ENCODE data around the gene CXCL9. TPM values are rescaled to one million over a fixed set of nuclear protein-coding genes. Genes with fewer than 3 reads are reported as not detected.
"Not testable (repeated sequence)": the region's sequence is repeated elsewhere in the genome, so short reads cannot be mapped to it uniquely, and the experiment has no call there.

The CXCL9 gene
- total and polyA plus RNA-seq, 10 donors = 3.4 to 25.5 (median 16.3) TPM

DNA sequence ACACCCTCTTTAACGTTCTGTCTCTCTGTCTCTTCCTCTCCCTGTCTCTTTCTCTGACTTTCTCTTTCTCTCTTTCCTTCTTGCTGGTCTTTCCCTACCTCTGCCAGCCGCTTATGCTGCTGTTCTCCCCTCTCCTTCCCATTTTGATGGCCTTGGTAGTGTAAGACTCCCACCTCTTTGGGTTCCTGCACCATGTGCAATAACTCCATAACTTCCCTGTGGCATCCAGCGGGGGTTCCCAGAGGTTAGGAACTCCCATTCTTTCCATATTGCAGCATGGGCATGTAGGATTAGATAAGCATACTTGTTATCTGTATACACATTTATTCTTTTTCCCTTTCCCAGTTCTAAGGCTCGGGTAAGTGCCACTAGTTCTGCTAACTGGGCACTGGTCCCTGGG, 37.4 kb upstream of the CXCL9 start:
- H3K9me3 ChIP-seq; H3K27ac ChIP-seq; H3K36me3 ChIP-seq; H3K4me1 ChIP-seq; H3K27me3 ChIP-seq (replicated peaks in 1 of 7); intact Hi-C loops (cut with DNase I; ENCODE audit: low total_unique reads); H3K4me3 ChIP-seq; DNase-seq: not testable (repeated sequence)
- 77 to 91% (median 83%) methylated on average over 3 to 4 of the region's 4 CpGs for WGBS, 5 donors

DNA sequence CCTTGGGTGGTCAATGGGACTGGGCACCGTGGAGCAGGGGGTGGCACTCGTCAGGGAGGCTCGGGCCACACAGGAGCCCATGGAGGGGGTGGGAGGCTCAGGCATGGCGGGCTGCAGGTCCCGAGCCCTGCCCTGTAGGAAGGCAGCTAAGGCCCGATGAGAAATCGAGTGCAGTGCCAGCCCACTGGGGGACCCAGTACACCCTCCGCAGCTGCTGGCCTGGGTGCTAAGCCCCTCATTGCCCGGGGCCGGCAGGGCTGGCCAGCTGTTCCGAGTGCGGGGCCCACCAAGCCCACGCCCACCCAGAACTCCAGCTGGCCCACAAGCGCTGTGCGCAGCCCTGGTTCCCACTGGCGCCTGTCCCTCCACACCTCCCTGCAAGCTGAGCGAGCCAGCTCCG, 36.0 kb upstream of the CXCL9 start:
- H3K27me3 ChIP-seq (replicated peaks in 1 of 7); H3K9me3 ChIP-seq; intact Hi-C loops (cut with DNase I; ENCODE audit: low total_unique reads); H3K4me1 ChIP-seq; H3K4me3 ChIP-seq; H3K36me3 ChIP-seq; DNase-seq; H3K27ac ChIP-seq: not testable (repeated sequence)
- 96 to 100% (median 98%) methylated on average over 7 to 18 of the region's 18 CpGs; no CpG with 5 or more reads in 1 of the 5 donors for WGBS, 5 donors

DNA sequence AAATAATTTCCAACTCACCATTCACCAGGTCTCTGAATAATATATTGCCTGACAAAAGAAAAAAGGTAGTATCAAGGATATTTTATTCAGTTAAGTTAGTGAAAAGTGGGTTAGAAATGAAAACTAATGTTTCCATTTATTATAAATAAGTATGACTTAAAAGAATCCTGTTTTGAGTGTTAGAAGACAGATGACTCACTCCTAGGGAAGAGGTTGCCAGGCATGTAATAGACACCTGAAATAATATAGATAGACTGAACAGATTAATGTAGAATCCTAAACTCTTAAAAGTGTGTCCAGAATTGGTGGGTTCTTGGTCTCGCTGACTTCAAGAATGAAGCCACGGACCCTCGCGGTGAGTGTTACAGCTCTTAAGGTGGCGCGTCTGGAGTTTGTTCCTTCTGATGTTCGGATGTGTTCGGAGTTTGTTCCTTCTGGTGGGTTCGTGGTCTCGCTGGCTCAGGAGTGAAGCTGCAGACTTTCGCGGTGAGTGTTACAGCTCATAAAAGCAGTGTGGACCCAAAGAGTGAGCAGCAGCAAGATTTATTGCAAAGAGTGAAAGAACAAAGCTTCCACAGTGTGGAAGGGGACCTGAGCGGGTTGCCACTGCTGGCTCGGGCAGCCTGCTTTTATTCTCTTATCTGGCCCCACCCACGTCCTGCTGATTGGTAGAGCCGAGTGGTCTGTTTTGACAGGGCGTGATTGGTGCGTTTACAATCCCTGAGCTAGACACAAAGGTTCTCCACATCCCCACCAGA, 35.1 kb upstream of the CXCL9 start:
- DNase-seq; intact Hi-C loops (cut with DNase I; ENCODE audit: low total_unique reads); H3K4me3 ChIP-seq; H3K4me1 ChIP-seq; H3K27me3 ChIP-seq (replicated peaks in 1 of 7); H3K27ac ChIP-seq; H3K36me3 ChIP-seq; H3K9me3 ChIP-seq: not testable (repeated sequence)
- 83 to 90% (median 84%) methylated on average over 15 to 18 of the region's 18 CpGs for whole genome bisulfite sequencing, 5 donors

DNA sequence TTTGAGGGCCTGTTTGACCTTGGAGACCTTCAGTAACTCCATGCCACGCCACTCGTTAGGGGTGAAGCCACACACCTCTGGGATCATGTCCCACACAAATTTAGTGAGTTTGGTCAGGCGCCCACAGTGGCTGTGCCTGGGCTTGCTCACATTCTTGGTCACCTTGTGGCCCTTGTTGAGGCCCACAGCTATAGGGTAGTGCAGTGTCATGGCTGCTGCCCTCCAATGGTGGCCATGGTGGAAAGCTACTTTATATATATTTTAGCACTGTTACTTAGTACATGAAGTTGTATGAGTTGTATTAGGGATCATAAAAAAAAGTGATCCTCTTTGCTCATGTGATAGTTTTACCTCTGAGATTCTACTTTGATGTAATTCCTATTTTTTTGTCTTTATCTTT, 29.5 kb upstream of the CXCL9 start:
- H3K36me3 ChIP-seq = no peaks in the 10 kb centered on the region
- no peaks in the 10 kb centered on the region for H3K9me3 ChIP-seq
- H3K27me3 ChIP-seq (replicated peaks in 1 of 7) = no peaks in the 10 kb centered on the region
- H3K27ac ChIP-seq = peak overlapping the region in 1 of 8 donors; percentile 56
- H3K4me3 ChIP-seq = no peak overlapping the region
- WGBS, 5 donors = 89 to 99% (median 93%) methylated on average over 3 of the region's 3 CpGs
- no peak for DNase-seq
- H3K4me1 ChIP-seq = peaks cover 0 to 7% (median 0%) of the 10 kb centered on the region in 6 donors
- TF ChIP-seq POLR2A (IDR thresholded peaks at IDR 0.05) (no peak), POLR2AphosphoS5 (IDR thresholded peaks at IDR 0.05) (no peak)
- TF ChIP-seq, protein P1, sequence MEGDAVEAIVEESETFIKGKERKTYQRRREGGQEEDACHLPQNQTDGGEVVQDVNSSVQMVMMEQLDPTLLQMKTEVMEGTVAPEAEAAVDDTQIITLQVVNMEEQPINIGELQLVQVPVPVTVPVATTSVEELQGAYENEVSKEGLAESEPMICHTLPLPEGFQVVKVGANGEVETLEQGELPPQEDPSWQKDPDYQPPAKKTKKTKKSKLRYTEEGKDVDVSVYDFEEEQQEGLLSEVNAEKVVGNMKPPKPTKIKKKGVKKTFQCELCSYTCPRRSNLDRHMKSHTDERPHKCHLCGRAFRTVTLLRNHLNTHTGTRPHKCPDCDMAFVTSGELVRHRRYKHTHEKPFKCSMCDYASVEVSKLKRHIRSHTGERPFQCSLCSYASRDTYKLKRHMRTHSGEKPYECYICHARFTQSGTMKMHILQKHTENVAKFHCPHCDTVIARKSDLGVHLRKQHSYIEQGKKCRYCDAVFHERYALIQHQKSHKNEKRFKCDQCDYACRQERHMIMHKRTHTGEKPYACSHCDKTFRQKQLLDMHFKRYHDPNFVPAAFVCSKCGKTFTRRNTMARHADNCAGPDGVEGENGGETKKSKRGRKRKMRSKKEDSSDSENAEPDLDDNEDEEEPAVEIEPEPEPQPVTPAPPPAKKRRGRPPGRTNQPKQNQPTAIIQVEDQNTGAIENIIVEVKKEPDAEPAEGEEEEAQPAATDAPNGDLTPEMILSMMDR (IDR thresholded peaks at IDR 0.05 in 8 of 11, conservative IDR thresholded peaks at IDR 0.05 in 3 of 11) = no peak
- intact Hi-C loops (cut with DNase I; ENCODE audit: low total_unique reads) = no loop called here

DNA sequence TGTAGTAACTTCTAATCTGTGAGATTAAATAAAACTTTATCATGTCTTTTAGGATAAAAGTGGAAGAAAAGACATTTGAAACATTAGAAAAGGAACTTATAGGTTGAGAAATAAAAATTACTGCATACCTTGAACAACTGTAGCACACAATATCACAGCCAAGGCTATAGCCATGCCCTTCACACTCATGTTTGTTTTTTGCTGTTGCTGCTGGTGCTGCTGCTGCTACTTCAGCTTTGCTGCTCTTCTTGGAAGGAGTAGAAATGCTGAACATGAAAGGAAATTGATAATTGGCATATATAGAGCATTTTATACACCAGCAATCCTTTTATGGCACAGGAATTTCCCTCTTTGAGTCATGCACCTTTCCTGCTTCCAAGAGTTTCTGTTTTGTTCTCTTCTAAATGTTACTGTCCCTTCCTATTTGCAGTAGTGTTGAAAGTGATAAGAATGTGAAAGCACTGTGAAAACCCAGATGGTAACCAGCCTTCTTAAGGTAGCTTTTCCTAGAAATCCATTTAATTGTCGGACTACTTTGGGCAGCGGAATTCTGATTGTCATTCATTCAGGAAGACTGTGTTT, 28.6 kb upstream of the CXCL9 start, which contains the start of gene CXCL11:
Gene CXCL11 (minus strand): TSS at position 272 of the 582 bp plus-strand sequence. CDS start 83 bp downstream, at position 189.
- no peak for DNase-seq
- intact Hi-C loops (cut with DNase I; ENCODE audit: low total_unique reads) = no loop called here
- H3K36me3 ChIP-seq = no peaks in the 10 kb centered on the region
- WGBS, 5 donors = 58 to 77% (median 72%) methylated on average over 2 of the region's 2 CpGs
- TF ChIP-seq POLR2AphosphoS5 (IDR thresholded peaks at IDR 0.05) (no peak), POLR2A (IDR thresholded peaks at IDR 0.05) (no peak)
- TF ChIP-seq, protein P1 (IDR thresholded peaks at IDR 0.05 in 8 of 11, conservative IDR thresholded peaks at IDR 0.05 in 3 of 11) = no peak
- no peaks in the 10 kb centered on the region for H3K27me3 ChIP-seq (replicated peaks in 1 of 7)
- H3K4me3 ChIP-seq = peak within 1 kb of the TSS in 2 of 8 donors; percentile 12 to 38
- no peaks in the 10 kb centered on the region for H3K9me3 ChIP-seq
- H3K4me1 ChIP-seq = peaks cover 0 to 7% (median 0%) of the 10 kb centered on the region in 6 donors
- H3K27ac ChIP-seq = peak within 1 kb of the TSS in 4 of 8 donors; percentile 11 to 56 (median 32)
